ENCODE measurements around the gene PPIL6.

GRCh38 chr6:109471105-109471810 lies 30.8 kb upstream of the PPIL6 start:
- no peak for TF ChIP-seq MAX (IDR thresholded peaks at IDR 0.05)
- no peak for TF ChIP-seq EP300 (IDR thresholded peaks at IDR 0.05; ENCODE audit: borderline replicate concordance)
- TF ChIP-seq TEAD4 (IDR thresholded peaks at IDR 0.05), result no peak
- no peak for TF ChIP-seq USF1 (IDR thresholded peaks at IDR 0.05)
- TF ChIP-seq NFIC (IDR thresholded peaks at IDR 0.05), result no peak
- no peak for TF ChIP-seq TCF12 (IDR thresholded peaks at IDR 0.05; ENCODE audit: low read depth)

All from Ishikawa (cell line).